Immature natural killer cell (primary cell): Measurements from ENCODE around the gene TMEM132C. TPM values are rescaled to one million over a fixed set of nuclear protein-coding genes. Genes with fewer than 3 reads are reported as not detected.

ENCODE experiments used
- DNase-seq, 3 donors: peaks; one replicate each; pipeline ENCODE4 v3.0.0; 2022; ENCODE audit warnings: mixed read lengths in 1 of 3
- H3K27ac Mint-ChIP-seq, 6 donors: one replicate each; pipeline ENCODE4 v1.8.0; 2020; ENCODE audit warnings: mixed read lengths in 6 of 6, mild to moderate bottlenecking in 5 of 6, inconsistent platforms in 4 of 6, moderate library complexity in 3 of 6
- H3K27me3 Mint-ChIP-seq, 3 donors: one replicate each; pipeline ENCODE4 v1.8.0; 2020 to 2021; ENCODE audit warnings: low read depth in 3 of 3, mild to moderate bottlenecking in 3 of 3, mixed read lengths in 3 of 3, moderate library complexity in 3 of 3, inconsistent platforms in 1 of 3
- H3K36me3 Mint-ChIP-seq, 3 donors: one replicate each; pipeline ENCODE4 v1.8.0; 2020; ENCODE audit warnings: mixed read lengths in 3 of 3, inconsistent platforms in 2 of 3, mild to moderate bottlenecking in 2 of 3
- H3K4me1 Mint-ChIP-seq, 2 donors: one replicate each; pipeline ENCODE4 v1.8.0; 2020; ENCODE audit warnings: inconsistent platforms in 2 of 2, mild to moderate bottlenecking in 2 of 2, mixed read lengths in 2 of 2, moderate library complexity in 1 of 2
- H3K4me3 Mint-ChIP-seq, 5 donors: one replicate each; pipeline ENCODE4 v1.8.0; 2020; ENCODE audit warnings: mild to moderate bottlenecking in 5 of 5, mixed read lengths in 5 of 5, inconsistent platforms in 3 of 5, moderate library complexity in 3 of 5
- H3K9me3 Mint-ChIP-seq, 6 donors: one replicate each; pipeline ENCODE4 v1.8.0; 2020; ENCODE audit warnings: mild to moderate bottlenecking in 6 of 6, mixed read lengths in 6 of 6, inconsistent platforms in 4 of 6, moderate library complexity in 3 of 6
- polyA plus RNA-seq, 3 donors: library from polyadenylated mRNA; unstranded; fragments of 300-500 nt; fragmentation: Illumina TruSeq; gene quantifications; one replicate each; pipeline ENCODE4 v1.2.3, GENCODE V29; 2021

TMEM132C gene
- polyA plus RNA-seq, 3 donors from 2014 or later = 0.24 TPM; not detected in 2

DNA sequence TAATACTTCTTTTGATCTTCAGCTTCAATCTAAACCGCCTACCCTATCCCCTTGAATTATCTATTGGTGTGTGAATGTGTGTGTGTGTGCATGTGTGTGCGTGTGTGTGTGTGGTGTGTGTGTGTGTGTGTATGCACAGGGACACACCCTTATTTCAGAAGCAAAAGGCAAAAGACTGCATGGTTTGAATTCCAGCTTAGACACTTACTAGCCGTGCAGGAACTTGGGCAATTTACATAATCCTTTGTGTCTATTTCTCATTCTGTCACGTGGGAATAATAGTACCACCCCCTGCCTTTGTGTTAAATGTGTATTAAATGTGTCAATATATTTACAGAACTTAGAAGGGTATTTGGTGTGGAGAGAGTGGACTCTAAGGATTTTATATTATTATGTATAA is 251.7 kb downstream of the TMEM132C start:
- H3K9me3 Mint-ChIP-seq = no peaks in the 10 kb centered on the region
- H3K4me3 Mint-ChIP-seq = no peak overlapping the region
- DNase-seq = no peak
- no peak overlapping the region for H3K27ac Mint-ChIP-seq
- no peaks in the 10 kb centered on the region for H3K36me3 Mint-ChIP-seq
- peaks cover 6 to 8% (median 7%) of the 10 kb centered on the region in 3 donors for H3K27me3 Mint-ChIP-seq
- no peaks in the 10 kb centered on the region for H3K4me1 Mint-ChIP-seq

DNA sequence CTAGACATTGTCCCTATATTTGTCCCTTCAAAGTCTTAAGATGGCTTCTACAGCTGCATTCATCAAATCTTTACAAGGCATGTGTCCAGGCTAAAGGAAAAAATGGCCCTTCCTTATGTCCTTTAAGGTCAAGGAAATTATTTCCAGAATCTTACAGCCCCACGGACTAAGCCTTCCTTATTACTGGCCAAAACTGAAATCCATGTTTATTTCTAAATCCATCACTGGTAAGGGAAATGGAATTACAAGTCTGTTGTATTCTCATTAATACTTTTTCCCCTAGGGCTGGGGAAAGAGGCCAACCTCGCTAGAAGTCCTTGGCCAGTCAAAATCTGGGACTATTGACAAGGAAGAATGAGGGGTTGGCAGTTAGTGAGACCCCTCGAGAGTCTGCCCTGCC is 252.5 kb downstream of the TMEM132C start:
- Mint-ChIP-seq H3K4me3 (no peak overlapping the region), H3K27me3 (peaks cover 6 to 11% (median 7%) of the 10 kb centered on the region in 3 donors), H3K27ac (no peak overlapping the region), H3K4me1 (no peaks in the 10 kb centered on the region), H3K36me3 (no peaks in the 10 kb centered on the region), H3K9me3 (no peaks in the 10 kb centered on the region)
- DNase-seq = no peak

DNA sequence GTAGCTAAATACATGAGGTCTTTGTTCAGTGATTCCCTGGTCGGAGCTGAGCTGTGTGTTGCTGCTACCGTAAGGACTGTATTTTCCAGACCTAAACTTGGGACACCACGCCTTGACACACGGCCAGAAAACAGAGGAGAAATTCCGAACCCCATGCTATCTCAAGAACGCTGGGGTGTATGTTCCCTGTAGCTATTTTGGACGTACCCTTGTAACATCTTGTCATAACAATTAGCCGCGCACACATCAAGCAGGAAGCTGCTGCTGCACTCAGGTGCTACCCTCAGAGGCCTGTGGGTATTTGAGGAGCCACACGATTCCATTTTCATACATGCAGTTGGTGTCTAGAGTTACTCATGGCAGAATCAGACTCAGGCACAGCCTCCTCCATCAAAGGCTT is 255.0 kb downstream of the TMEM132C start:
- H3K4me3 Mint-ChIP-seq = no peak overlapping the region
- H3K36me3 Mint-ChIP-seq = no peaks in the 10 kb centered on the region
- no peak overlapping the region for H3K27ac Mint-ChIP-seq
- peaks cover 4 to 14% (median 6%) of the 10 kb centered on the region in 3 donors for H3K27me3 Mint-ChIP-seq
- no peaks in the 10 kb centered on the region for H3K4me1 Mint-ChIP-seq
- H3K9me3 Mint-ChIP-seq = no peaks in the 10 kb centered on the region
- DNase-seq = no peak

DNA sequence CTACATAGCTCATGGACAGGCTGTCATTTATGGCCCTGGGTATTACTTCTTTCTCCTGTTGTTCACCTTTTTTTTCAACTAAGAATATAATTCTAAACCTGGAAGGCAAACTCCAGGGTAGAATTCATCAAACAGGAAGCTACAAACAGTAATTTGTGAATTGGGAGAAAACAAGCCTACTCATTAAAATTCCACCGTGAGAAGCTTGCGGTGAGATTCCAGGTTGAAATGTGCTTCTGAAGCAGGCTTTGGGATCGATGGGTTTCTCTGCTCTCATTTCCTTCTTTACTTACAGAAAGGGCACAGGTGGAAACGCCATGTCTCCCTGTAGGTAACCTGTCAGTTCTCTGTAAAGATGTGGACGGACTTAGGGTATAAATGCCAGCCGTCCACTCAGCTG is 257.5 kb downstream of the TMEM132C start:
- no peak for DNase-seq
- no peaks in the 10 kb centered on the region for H3K4me1 Mint-ChIP-seq
- H3K4me3 Mint-ChIP-seq = no peak overlapping the region
- H3K36me3 Mint-ChIP-seq = no peaks in the 10 kb centered on the region
- H3K27ac Mint-ChIP-seq = no peak overlapping the region
- H3K9me3 Mint-ChIP-seq = no peaks in the 10 kb centered on the region
- peaks cover 4 to 13% (median 6%) of the 10 kb centered on the region in 3 donors for H3K27me3 Mint-ChIP-seq

DNA sequence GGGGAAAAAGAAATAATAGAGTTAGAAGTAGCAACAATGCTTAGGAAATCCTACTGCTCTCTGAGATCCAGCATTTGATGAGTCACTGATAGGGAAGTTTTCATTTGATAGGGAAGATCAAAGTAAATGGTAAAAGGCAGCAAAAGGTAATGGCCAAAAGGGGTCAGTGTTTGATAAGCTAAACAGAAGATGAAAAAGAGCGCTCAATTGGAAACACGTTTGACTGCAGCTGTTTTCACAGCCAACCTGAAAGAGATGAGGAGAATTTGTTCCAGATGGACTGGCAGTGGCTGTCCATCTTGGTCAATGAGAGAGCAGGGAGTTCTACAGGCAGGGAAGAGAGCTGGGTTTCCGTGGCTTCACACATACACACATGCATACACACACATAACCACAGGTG is 264.2 kb downstream of the TMEM132C start:
- no peaks in the 10 kb centered on the region for H3K9me3 Mint-ChIP-seq
- no peak overlapping the region for H3K27ac Mint-ChIP-seq
- no peaks in the 10 kb centered on the region for H3K36me3 Mint-ChIP-seq
- peak in 1 of 3 donors; percentile 6 for DNase-seq
- H3K4me3 Mint-ChIP-seq = no peak overlapping the region
- H3K27me3 Mint-ChIP-seq = peaks cover 0 to 8% (median 5%) of the 10 kb centered on the region in 3 donors
- H3K4me1 Mint-ChIP-seq = peaks cover 7 to 10% of the 10 kb centered on the region in 2 donors

DNA sequence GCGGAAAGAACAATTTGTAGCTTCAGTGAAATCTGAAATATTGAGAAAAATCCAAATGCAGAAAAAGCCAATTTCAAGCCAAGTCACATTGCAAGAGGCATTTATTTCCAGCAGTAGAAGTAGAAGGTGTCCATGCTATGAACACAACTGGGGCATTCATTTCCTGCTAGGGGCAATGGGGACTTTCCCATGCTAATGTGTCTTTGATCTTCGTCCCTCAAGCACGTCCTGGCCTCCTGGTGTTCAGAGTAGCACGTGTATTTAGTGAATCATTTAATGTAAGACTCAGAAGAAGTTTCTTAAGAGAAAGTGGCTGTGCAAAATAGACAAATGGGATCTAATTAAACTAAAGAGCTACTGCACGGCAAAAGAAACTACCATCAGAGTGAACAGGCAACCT is 267.9 kb downstream of the TMEM132C start:
- Mint-ChIP-seq H3K4me1 (peaks cover 7 to 10% of the 10 kb centered on the region in 2 donors), H3K27ac (no peak overlapping the region), H3K27me3 (peaks cover 0 to 15% (median 3%) of the 10 kb centered on the region in 3 donors), H3K36me3 (no peaks in the 10 kb centered on the region), H3K4me3 (no peak overlapping the region), H3K9me3 (no peaks in the 10 kb centered on the region)
- DNase-seq = no peak

DNA sequence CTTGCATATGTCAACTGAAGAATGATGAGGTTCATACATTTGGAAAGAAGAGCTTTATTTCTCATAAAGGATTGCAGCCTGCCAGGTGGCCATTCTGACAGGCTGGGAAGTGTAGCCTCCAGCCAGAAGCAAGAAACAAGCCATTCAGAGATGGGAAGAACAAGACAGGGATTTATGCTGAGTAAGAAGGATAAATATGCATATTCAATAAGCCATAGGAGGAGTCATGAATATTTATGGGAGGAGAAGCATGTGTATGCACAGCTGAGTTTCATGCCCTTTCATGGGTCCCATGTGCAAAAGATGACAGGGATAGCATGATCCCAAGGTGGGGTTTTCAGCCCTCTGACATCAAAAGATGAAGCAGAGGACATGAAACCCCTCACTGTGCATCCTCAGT is 269.8 kb downstream of the TMEM132C start:
- no peak overlapping the region for H3K27ac Mint-ChIP-seq
- no peak for DNase-seq
- no peaks in the 10 kb centered on the region for H3K36me3 Mint-ChIP-seq
- H3K27me3 Mint-ChIP-seq = peaks cover 0 to 11% (median 8%) of the 10 kb centered on the region in 3 donors
- H3K4me3 Mint-ChIP-seq = no peak overlapping the region
- no peaks in the 10 kb centered on the region for H3K9me3 Mint-ChIP-seq
- peaks cover 7 to 10% of the 10 kb centered on the region in 2 donors for H3K4me1 Mint-ChIP-seq

DNA sequence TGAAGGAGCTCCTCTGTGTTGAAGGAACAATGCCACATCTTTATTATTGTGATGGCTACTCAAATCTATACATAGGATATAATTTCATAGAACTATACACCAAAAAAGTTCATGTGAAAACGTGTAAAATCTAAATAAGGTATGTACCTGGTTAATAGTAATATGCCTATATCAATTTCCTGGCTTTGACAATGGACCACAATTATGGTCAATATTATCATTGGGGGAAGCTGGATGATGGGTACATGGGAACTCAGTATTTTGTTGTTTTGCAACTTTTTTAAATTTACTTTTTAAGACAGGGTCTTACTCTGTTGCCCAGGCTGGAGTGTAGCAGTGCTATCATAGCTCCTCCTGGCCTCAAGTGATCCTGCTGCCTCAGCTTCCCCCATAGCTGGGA is 270.7 kb downstream of the TMEM132C start:
- Mint-ChIP-seq H3K27me3 (peaks cover 0 to 11% (median 8%) of the 10 kb centered on the region in 3 donors), H3K4me1 (peaks cover 7 to 10% of the 10 kb centered on the region in 2 donors), H3K27ac (no peak overlapping the region), H3K4me3 (no peak overlapping the region), H3K9me3 (no peaks in the 10 kb centered on the region), H3K36me3 (no peaks in the 10 kb centered on the region)
- DNase-seq = no peak

DNA sequence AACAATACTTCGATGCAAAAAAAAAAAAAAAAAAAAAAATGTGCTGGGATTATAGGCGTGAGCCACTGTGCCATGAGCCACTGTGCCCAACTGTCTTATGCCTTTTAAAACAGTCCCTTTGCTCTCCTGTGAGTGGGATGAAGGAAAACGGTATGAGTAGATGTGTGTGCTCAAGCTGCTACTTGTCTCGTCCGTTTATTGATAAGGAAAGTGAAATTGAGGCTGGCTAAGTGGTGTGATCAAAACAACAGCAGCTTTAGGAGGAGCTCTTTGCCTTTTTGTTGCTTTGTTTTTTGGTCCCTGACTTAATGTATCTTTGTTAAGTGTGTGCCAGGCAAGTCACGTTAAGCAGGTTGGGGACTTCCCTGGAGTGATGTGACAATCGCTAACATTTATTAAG is 275.9 kb downstream of the TMEM132C start:
- peak in 1 of 3 donors; percentile 4 for DNase-seq
- H3K4me1 Mint-ChIP-seq = no peaks in the 10 kb centered on the region
- peak overlapping the region in 1 of 5 donors; percentile 76 for H3K4me3 Mint-ChIP-seq
- H3K27me3 Mint-ChIP-seq = peaks cover 1 to 8% (median 5%) of the 10 kb centered on the region in 3 donors
- H3K9me3 Mint-ChIP-seq = no peaks in the 10 kb centered on the region
- H3K27ac Mint-ChIP-seq = peak overlapping the region in 3 of 6 donors; percentile 17 to 27 (median 26)
- H3K36me3 Mint-ChIP-seq = no peaks in the 10 kb centered on the region

DNA sequence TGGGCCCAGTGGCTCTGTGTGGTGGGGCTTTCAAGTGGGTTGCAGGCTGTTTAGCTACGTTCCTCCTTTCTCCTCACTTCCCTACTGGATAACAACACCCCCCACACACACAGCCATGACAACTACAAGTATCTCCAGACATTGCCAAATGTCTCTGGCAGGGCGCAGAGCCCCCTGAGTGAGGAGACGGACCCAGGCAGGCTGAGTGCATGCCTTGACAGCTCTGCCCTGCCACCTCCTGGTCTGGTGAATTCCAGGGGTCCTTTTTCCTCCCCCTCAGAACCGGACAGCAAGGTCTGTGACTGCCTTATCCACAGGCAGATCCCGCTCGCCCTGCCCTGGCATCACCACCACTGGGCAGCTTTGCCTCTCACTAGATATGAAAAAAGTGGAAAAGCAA is 276.5 kb downstream of the TMEM132C start:
- Mint-ChIP-seq H3K9me3 (no peaks in the 10 kb centered on the region), H3K36me3 (no peaks in the 10 kb centered on the region), H3K27me3 (peaks cover 5 to 8% (median 5%) of the 10 kb centered on the region in 3 donors), H3K27ac (peak overlapping the region in 2 of 6 donors; percentile 17 to 27), H3K4me1 (no peaks in the 10 kb centered on the region), H3K4me3 (peak overlapping the region in 1 of 5 donors; percentile 76)
- DNase-seq = no peak

DNA sequence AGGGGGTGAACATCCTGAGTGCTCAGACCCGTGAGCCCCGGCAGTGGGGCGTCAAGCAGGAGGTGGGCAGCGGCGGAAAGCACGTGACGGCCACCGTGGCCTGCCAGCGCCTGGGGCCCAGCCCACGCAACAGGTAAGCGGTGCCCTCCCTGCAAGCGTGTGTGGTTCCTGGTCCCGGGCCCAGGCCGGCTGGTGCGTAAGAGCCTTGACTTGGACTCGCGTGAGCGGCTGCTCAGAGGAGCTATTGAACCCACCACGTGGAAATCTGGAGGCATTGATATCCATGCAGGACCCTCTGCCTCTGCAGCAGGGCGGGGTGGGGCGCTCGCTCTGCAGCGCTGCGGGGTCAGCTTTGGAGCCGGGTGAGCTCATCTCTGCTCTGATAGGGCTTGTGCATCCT is 277.0 kb downstream of the TMEM132C start:
- H3K9me3 Mint-ChIP-seq = no peaks in the 10 kb centered on the region
- H3K4me1 Mint-ChIP-seq = no peaks in the 10 kb centered on the region
- H3K4me3 Mint-ChIP-seq = no peak overlapping the region
- DNase-seq = no peak
- H3K27me3 Mint-ChIP-seq = peaks cover 2 to 8% (median 5%) of the 10 kb centered on the region in 3 donors
- no peaks in the 10 kb centered on the region for H3K36me3 Mint-ChIP-seq
- no peak overlapping the region for H3K27ac Mint-ChIP-seq

DNA sequence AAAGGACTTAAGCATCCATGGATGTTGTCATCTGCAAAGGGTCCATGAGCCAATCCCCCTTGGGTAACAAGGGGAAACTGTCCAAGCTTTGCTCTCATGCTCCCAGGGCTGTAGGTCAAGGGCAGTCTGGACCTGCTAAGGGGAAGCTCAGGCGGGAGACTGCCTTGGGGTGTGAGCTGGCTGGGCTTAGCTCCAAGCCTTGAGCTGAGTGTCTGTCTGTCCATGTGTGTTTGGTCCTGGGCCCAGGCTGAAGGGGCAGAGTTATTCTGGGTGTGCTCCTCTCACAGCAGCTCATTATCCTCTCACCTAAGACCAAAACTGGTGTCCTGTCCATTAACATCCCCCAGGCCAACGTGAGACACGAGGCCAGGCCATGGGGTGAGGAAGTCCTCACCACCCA is 282.0 kb downstream of the TMEM132C start:
- no peaks in the 10 kb centered on the region for H3K4me1 Mint-ChIP-seq
- no peaks in the 10 kb centered on the region for H3K9me3 Mint-ChIP-seq
- H3K27ac Mint-ChIP-seq = no peak overlapping the region
- peaks cover 3 to 12% (median 10%) of the 10 kb centered on the region in 3 donors for H3K27me3 Mint-ChIP-seq
- H3K36me3 Mint-ChIP-seq = no peaks in the 10 kb centered on the region
- DNase-seq = no peak
- no peak overlapping the region for H3K4me3 Mint-ChIP-seq

DNA sequence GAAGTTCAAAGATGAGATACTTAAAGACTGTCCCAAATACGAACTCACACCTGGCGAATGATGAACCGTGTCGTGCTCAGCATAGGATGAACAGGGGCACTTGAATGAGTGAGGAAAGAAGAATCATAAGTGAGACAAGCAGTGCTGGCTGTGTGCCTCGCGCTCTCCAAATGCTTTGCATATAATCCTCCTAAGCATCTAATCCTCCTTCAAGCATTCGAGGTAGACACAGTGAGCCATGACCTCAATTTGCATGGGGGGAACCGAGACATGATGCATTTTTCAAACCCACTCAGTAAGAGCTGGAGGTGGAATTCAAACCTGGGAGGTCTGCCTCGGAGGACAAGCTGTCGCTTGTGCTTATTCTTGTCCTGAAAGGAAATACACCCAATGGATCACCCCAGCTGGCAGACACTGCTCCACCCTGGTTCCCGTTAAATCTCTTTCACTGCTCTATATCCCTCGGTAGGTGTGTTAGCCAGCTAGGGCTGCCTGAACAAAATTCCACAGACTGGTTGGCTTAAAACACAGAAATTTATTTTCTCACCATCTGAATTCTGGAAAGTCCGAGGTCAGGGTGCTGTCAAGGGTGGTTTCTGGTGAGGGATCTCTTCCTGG is 282.7 kb downstream of the TMEM132C start:
- Mint-ChIP-seq H3K27me3 (peaks cover 3 to 12% (median 10%) of the 10 kb centered on the region in 3 donors), H3K4me3 (no peak overlapping the region), H3K4me1 (no peaks in the 10 kb centered on the region), H3K9me3 (no peaks in the 10 kb centered on the region), H3K36me3 (no peaks in the 10 kb centered on the region), H3K27ac (no peak overlapping the region)
- DNase-seq = no peak

DNA sequence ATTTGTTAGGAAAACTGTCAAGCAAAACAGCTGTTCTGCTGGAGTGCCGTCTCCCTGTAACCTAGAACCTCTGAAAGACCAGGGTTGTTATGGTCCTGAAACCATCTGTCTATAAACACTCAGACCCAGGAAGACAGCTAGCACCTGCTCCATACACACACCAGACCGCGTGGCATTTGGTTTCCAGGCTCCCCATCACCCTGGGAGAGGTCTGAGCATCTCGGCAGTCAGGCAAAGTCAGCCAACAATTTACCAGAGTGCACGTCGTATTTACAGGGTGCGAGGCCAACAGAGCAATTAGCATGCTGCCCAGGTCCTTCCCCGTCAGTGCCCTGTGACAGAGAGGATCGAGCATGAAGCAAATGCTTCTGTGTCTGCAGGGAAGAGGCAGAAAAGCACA is 284.3 kb downstream of the TMEM132C start:
- Mint-ChIP-seq H3K4me1 (no peaks in the 10 kb centered on the region), H3K9me3 (peaks cover 0 to under 1% (median 0%) of the 10 kb centered on the region in 6 donors), H3K4me3 (no peak overlapping the region), H3K27me3 (peaks cover 3 to 11% (median 9%) of the 10 kb centered on the region in 3 donors), H3K36me3 (no peaks in the 10 kb centered on the region), H3K27ac (no peak overlapping the region)
- DNase-seq = no peak
